HCT116 (cell line): ENCODE data around the gene PDE6B.

Experiments
- CEBPB ChIP-seq: IDR thresholded peaks from 2 replicates; pipeline ENCODE4 v1.6.1; 2012; ENCODE audit warnings: low read depth
- EGR1 ChIP-seq: IDR thresholded peaks from 2 replicates; pipeline ENCODE4 v1.6.1; 2012; ENCODE audit warnings: low read depth
- EZH2 ChIP-seq: fragments of 200-600 bp; sonication (generic); IDR thresholded peaks from 2 replicates; pipeline ENCODE4 v1.6.1; 2017; ENCODE audit warnings: antibody characterized with exemption, mixed run types
- EZH2phosphoT487 ChIP-seq: fragments of 200-600 bp; IDR thresholded peaks from 2 replicates; pipeline ENCODE4 v1.6.1; 2018; ENCODE audit warnings: antibody characterized with exemption, borderline replicate concordance
- JUND ChIP-seq: IDR thresholded peaks from 2 replicates; pipeline ENCODE4 v1.6.1; 2012
- POLR2A ChIP-seq: IDR thresholded peaks from 2 replicates; pipeline ENCODE4 v1.7.0; 2011; ENCODE audit warnings: borderline replicate concordance; ENCODE audit not compliant: insufficient read depth, insufficient read length; ENCODE audit errors: extremely low read depth
- POLR2AphosphoS5 ChIP-seq: IDR thresholded peaks from 2 replicates; pipeline ENCODE4 v1.6.1; 2011; ENCODE audit warnings: mild to moderate bottlenecking, low read depth, low read length, moderate library complexity
- SIN3A ChIP-seq: IDR thresholded peaks from 2 replicates; pipeline ENCODE4 v1.6.1; 2012; ENCODE audit warnings: low read depth
- TCF7L2 ChIP-seq: IDR thresholded peaks from 2 replicates; pipeline ENCODE4 v1.7.0; 2011; ENCODE audit warnings: borderline replicate concordance, inconsistent platforms; ENCODE audit not compliant: insufficient read depth, insufficient read length; ENCODE audit errors: extremely low read depth
- YY1 ChIP-seq: IDR thresholded peaks from 2 replicates; pipeline ENCODE4 v1.6.1; 2011; ENCODE audit warnings: low read length, low read depth, moderate library complexity, mild to moderate bottlenecking; ENCODE audit not compliant: insufficient replicate concordance; ENCODE audit errors: extremely low read depth
- TF ChIP-seq, protein P1 (sequence below), 3 experiments: fragments of 200-600 bp in 1 of 3; sonication (generic) in 1 of 3; IDR thresholded peaks in 2 of 3; conservative IDR thresholded peaks in 1 of 3; 2 replicates each; pipeline ENCODE4 v1.5.1; 2012 to 2017; ENCODE audit warnings: low read depth in 2 of 3, low read length in 2 of 3, antibody characterized with exemption in 1 of 3, borderline replicate concordance in 1 of 3, control low read depth in 1 of 3, mild to moderate bottlenecking in 1 of 3, mixed read lengths in 1 of 3, mixed run types in 1 of 3, moderate library complexity in 1 of 3; ENCODE audit not compliant: insufficient read depth in 1 of 3
- TF ChIP-seq, protein P2 (sequence below): IDR thresholded peaks from 2 replicates; pipeline ENCODE4 v1.6.1; 2012; ENCODE audit warnings: low read depth
- TF ChIP-seq, protein P3 (sequence below): IDR thresholded peaks from 2 replicates; pipeline ENCODE4 v1.6.1; 2012

DNA sequence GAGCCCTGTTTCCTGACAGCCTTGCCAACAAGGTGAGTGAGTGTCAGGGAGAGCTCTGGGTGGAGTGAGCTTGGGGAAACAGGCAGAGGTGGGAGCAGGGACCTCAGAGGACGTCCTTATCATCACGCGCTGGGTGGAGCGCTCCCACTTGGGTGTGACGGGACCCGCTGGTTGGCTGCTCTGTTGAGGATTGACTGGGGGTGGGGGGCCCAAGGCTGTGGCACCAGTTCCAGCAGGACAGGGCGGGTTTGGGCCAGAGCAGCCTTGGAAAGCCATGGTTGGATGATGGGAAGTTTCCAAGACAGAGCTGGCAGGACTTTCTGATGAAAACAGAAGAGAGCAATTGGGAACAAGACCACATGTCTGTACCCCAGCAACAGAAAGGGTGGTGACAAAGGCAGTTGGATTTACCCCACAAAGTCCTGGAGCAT is 77.3 kb downstream of the PDE6B start:
- TF ChIP-seq POLR2AphosphoS5 (no peak), EZH2 (no peak), CEBPB (no peak), POLR2A (no peak), EZH2phosphoT487 (no peak), TCF7L2 (no peak), EGR1 (no peak), SIN3A (no peak), JUND (no peak), YY1 (no peak)
- TF ChIP-seq, protein P1, sequence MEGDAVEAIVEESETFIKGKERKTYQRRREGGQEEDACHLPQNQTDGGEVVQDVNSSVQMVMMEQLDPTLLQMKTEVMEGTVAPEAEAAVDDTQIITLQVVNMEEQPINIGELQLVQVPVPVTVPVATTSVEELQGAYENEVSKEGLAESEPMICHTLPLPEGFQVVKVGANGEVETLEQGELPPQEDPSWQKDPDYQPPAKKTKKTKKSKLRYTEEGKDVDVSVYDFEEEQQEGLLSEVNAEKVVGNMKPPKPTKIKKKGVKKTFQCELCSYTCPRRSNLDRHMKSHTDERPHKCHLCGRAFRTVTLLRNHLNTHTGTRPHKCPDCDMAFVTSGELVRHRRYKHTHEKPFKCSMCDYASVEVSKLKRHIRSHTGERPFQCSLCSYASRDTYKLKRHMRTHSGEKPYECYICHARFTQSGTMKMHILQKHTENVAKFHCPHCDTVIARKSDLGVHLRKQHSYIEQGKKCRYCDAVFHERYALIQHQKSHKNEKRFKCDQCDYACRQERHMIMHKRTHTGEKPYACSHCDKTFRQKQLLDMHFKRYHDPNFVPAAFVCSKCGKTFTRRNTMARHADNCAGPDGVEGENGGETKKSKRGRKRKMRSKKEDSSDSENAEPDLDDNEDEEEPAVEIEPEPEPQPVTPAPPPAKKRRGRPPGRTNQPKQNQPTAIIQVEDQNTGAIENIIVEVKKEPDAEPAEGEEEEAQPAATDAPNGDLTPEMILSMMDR (IDR thresholded peaks at IDR 0.05 in 2 of 3, conservative IDR thresholded peaks at IDR 0.05 in 1 of 3; ENCODE audit: borderline replicate concordance in 1 of 3, insufficient read depth in 1 of 3, low read depth in 2 of 3, low read length in 2 of 3): no peak
- TF ChIP-seq, protein P2, sequence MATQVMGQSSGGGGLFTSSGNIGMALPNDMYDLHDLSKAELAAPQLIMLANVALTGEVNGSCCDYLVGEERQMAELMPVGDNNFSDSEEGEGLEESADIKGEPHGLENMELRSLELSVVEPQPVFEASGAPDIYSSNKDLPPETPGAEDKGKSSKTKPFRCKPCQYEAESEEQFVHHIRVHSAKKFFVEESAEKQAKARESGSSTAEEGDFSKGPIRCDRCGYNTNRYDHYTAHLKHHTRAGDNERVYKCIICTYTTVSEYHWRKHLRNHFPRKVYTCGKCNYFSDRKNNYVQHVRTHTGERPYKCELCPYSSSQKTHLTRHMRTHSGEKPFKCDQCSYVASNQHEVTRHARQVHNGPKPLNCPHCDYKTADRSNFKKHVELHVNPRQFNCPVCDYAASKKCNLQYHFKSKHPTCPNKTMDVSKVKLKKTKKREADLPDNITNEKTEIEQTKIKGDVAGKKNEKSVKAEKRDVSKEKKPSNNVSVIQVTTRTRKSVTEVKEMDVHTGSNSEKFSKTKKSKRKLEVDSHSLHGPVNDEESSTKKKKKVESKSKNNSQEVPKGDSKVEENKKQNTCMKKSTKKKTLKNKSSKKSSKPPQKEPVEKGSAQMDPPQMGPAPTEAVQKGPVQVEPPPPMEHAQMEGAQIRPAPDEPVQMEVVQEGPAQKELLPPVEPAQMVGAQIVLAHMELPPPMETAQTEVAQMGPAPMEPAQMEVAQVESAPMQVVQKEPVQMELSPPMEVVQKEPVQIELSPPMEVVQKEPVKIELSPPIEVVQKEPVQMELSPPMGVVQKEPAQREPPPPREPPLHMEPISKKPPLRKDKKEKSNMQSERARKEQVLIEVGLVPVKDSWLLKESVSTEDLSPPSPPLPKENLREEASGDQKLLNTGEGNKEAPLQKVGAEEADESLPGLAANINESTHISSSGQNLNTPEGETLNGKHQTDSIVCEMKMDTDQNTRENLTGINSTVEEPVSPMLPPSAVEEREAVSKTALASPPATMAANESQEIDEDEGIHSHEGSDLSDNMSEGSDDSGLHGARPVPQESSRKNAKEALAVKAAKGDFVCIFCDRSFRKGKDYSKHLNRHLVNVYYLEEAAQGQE: no peak
- TF ChIP-seq, protein P3, sequence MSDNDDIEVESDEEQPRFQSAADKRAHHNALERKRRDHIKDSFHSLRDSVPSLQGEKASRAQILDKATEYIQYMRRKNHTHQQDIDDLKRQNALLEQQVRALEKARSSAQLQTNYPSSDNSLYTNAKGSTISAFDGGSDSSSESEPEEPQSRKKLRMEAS: no peak
